H9 (cell line): ENCODE data around the gene PGBD1. TPM values are rescaled to one million over a fixed set of nuclear protein-coding genes. Genes with fewer than 3 reads are reported as not detected.

Source experiments
- DNase-seq: peaks from one replicate; pipeline ENCODE4 v3.0.0-alpha.2; 2017
- H2AFZ ChIP-seq: one replicate; pipeline ENCODE4 v1.6.1; 2013; ENCODE audit warnings: mild to moderate bottlenecking, low read length, control low read depth, moderate library complexity
- H2AK5ac ChIP-seq: 2 replicates; pipeline ENCODE4 v1.6.1; 2013; ENCODE audit warnings: low read length, control low read depth, mixed read lengths; ENCODE audit not compliant: insufficient read length
- H2BK120ac ChIP-seq: one replicate; pipeline ENCODE4 v1.6.1; 2013; ENCODE audit warnings: low read depth, mild to moderate bottlenecking, low read length, control low read depth, inconsistent platforms; ENCODE audit not compliant: poor library complexity, severe bottlenecking
- H2BK12ac ChIP-seq: 2 replicates; pipeline ENCODE4 v1.6.1; 2013; ENCODE audit warnings: low read length, control low read depth, mixed read lengths, low read depth; ENCODE audit not compliant: insufficient read length
- H2BK15ac ChIP-seq: 2 replicates; pipeline ENCODE4 v1.6.1; 2013; ENCODE audit warnings: low read depth, low read length, control low read depth
- H2BK20ac ChIP-seq: one replicate; pipeline ENCODE4 v1.6.1; 2013; ENCODE audit warnings: low read depth, mild to moderate bottlenecking, low read length, control low read depth, inconsistent platforms; ENCODE audit not compliant: poor library complexity, severe bottlenecking
- H2BK5ac ChIP-seq: 2 replicates; pipeline ENCODE4 v1.6.1; 2013; ENCODE audit warnings: low read length, control low read depth, mixed read lengths; ENCODE audit not compliant: insufficient read length
- H3K14ac ChIP-seq: 2 replicates; pipeline ENCODE4 v1.6.1; 2013; ENCODE audit warnings: low read length, control low read depth; ENCODE audit not compliant: insufficient read depth
- H3K18ac ChIP-seq: 2 replicates; pipeline ENCODE4 v1.6.1; 2013; ENCODE audit warnings: low read depth, mild to moderate bottlenecking, mixed read lengths, low read length, control low read depth; ENCODE audit not compliant: insufficient read length
- H3K23ac ChIP-seq: 2 replicates; pipeline ENCODE4 v1.6.1; 2013; ENCODE audit warnings: low read length, control low read depth, mixed read lengths, low read depth; ENCODE audit not compliant: insufficient read length
- H3K23me2 ChIP-seq: 2 replicates; pipeline ENCODE4 v1.6.1; 2013; ENCODE audit warnings: low read depth, mild to moderate bottlenecking, mixed read lengths, low read length, control low read depth; ENCODE audit not compliant: insufficient read length, poor library complexity, severe bottlenecking
- H3K27ac ChIP-seq: 2 replicates; pipeline ENCODE4 v1.5.1; 2013; ENCODE audit warnings: low read length, control low read depth, mixed read lengths, low read depth; ENCODE audit not compliant: insufficient read length
- H3K27me3 ChIP-seq: 2 replicates; pipeline ENCODE4 v1.6.1; 2013; ENCODE audit warnings: low read length, control low read depth, inconsistent platforms; ENCODE audit not compliant: insufficient read depth
- H3K4ac ChIP-seq: 2 replicates; pipeline ENCODE4 v1.6.1; 2013; ENCODE audit warnings: low read depth, mild to moderate bottlenecking, control low read depth, inconsistent platforms, low read length, moderate library complexity
- H3K4me1 ChIP-seq: 2 replicates; pipeline ENCODE4 v1.6.1; 2013; ENCODE audit warnings: low read length, control low read depth, inconsistent platforms; ENCODE audit not compliant: insufficient read depth
- H3K4me2 ChIP-seq: 2 replicates; pipeline ENCODE4 v1.6.1; 2013; ENCODE audit warnings: low read length, control low read depth, mixed read lengths; ENCODE audit not compliant: insufficient read length, insufficient read depth
- H3K56ac ChIP-seq: 2 replicates; pipeline ENCODE4 v1.6.1; 2013; ENCODE audit warnings: low read depth, mild to moderate bottlenecking, mixed read lengths, low read length, control low read depth; ENCODE audit not compliant: insufficient read length
- H3K79me1 ChIP-seq: 2 replicates; pipeline ENCODE4 v1.6.1; 2013; ENCODE audit warnings: low read depth, mild to moderate bottlenecking, moderate library complexity, low read length, control low read depth, inconsistent platforms; ENCODE audit not compliant: insufficient read depth, poor library complexity, severe bottlenecking
- H3K79me2 ChIP-seq: 2 replicates; pipeline ENCODE4 v1.6.1; 2013; ENCODE audit warnings: low read length, control low read depth, inconsistent platforms; ENCODE audit not compliant: insufficient read depth
- H3K9ac ChIP-seq: 2 replicates; pipeline ENCODE4 v1.6.1; 2013; ENCODE audit warnings: low read length, control low read depth, mixed read lengths; ENCODE audit not compliant: insufficient read length; ENCODE audit errors: extremely low read depth
- H3K9me3 ChIP-seq: one replicate; pipeline ENCODE4 v1.6.1; 2013; ENCODE audit warnings: low read depth, low read length, inconsistent platforms; ENCODE audit not compliant: control insufficient read depth
- H3T11ph ChIP-seq: one replicate; pipeline ENCODE4 v1.6.1; 2013; ENCODE audit warnings: mild to moderate bottlenecking, low read length, control low read depth, inconsistent platforms
- H4K20me1 ChIP-seq: one replicate; pipeline ENCODE4 v1.6.1; 2013; ENCODE audit not compliant: control insufficient read depth, insufficient read length, insufficient read depth
- H4K5ac ChIP-seq: 2 replicates; pipeline ENCODE4 v1.6.1; 2013; ENCODE audit warnings: low read depth, mild to moderate bottlenecking, mixed read lengths, low read length, control low read depth; ENCODE audit not compliant: insufficient read length
- H4K8ac ChIP-seq: replicated peaks from 2 replicates; pipeline ENCODE4 v1.6.1; 2013; ENCODE audit warnings: low read length, control low read depth, mixed read lengths, low read depth; ENCODE audit not compliant: insufficient read length
- H4K91ac ChIP-seq: 2 replicates; pipeline ENCODE4 v1.6.1; 2013; ENCODE audit warnings: low read depth, mild to moderate bottlenecking, moderate library complexity, mixed read lengths, low read length, control low read depth; ENCODE audit not compliant: insufficient read length
- H3K27ac Mint-ChIP-seq, 3 experiments: 2 replicates in 2 of 3; 3 replicates in 1 of 3; pipeline ENCODE4 v1.8.0; 2020 to 2021; ENCODE audit warnings: mixed read lengths in 3 of 3, mild to moderate bottlenecking in 1 of 3, moderate library complexity in 1 of 3
- H3K27me3 Mint-ChIP-seq: 2 replicates; pipeline ENCODE4 v1.8.0; 2021; ENCODE audit warnings: low read depth, mild to moderate bottlenecking, moderate library complexity, mixed read lengths
- H3K36me3 Mint-ChIP-seq, 3 experiments: 2 replicates in 2 of 3; 3 replicates in 1 of 3; pipeline ENCODE4 v1.8.0; 2020 to 2021; ENCODE audit warnings: low read depth in 3 of 3, mixed read lengths in 3 of 3; ENCODE audit not compliant: insufficient read depth in 1 of 3
- H3K4me1 Mint-ChIP-seq, 2 experiments: 2 replicates each; pipeline ENCODE4 v1.8.0; 2020; ENCODE audit warnings: mixed read lengths in 2 of 2
- H3K4me3 Mint-ChIP-seq, 2 experiments: 2 replicates in 1 of 2; 3 replicates in 1 of 2; pipeline ENCODE4 v1.8.0; 2020 to 2021; ENCODE audit warnings: mild to moderate bottlenecking in 2 of 2, mixed read lengths in 2 of 2, moderate library complexity in 1 of 2
- H3K9me3 Mint-ChIP-seq, 2 experiments: 2 replicates in 1 of 2; 3 replicates in 1 of 2; pipeline ENCODE4 v1.8.0; 2020; ENCODE audit warnings: mild to moderate bottlenecking in 2 of 2, mixed read lengths in 2 of 2, moderate library complexity in 1 of 2
- WGBS: extraction: QIAGEN DNeasy Blood & Tissue Kit; methylation state at CpG from one replicate; pipeline ENCODE4 v1.1.7; 2013; ENCODE audit warnings: missing lambda C conversion rate, low lambda C conversion rate, mixed read lengths; ENCODE audit not compliant: insufficient read length; ENCODE audit errors: extremely low coverage; 5-methylcytosine and 5-hydroxymethylcytosine counted together
- total RNA-seq: library from RNA; stranded (reverse); gene quantifications from 2 replicates; pipeline ENCODE4 v1.2.1, GENCODE V29; 2021
- TF ChIP-seq, protein P1 (sequence below): fragments of 200-600 bp; sonication (generic); conservative IDR thresholded peaks from 3 replicates; pipeline ENCODE4 v1.8.0; 2021; ENCODE audit warnings: antibody characterized with exemption, mild to moderate bottlenecking

Gene PGBD1
- total RNA-seq, 1 experiment from 2014 or later, result 10.1 TPM

DNA sequence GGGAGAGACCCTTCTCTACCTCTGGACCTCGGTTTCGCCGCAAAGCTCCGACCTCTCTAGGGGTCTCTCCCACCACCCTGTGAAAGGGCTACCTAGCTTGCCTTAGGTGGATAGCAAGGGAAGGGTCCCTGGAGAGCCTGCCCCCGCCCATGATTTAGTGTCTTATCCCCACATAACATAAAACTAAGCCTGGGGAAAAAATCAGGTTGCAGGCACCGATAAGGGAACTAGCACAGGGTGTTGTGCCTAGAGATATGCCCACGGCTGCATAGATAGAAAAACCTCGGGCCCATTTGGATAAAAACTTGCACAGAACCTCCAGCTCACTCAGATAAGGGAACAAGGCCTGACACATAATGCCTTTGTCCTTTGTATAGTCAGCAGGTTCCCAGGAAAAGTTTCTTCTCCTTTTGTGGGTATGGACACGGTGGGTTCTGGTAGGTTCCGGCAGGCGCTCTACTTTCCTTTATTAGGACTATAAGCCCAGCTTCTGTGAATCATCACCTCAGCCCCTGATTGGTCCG lies 53.7 kb downstream of the PGBD1 start:
- H3K9ac ChIP-seq, result peak overlapping the region; percentile 79
- peak overlapping the region; percentile 91 for H3K27ac ChIP-seq
- no peak overlapping the region for H3K56ac ChIP-seq
- Mint-ChIP-seq H3K4me3 (no peak overlapping the region), H3K27me3 (no peaks in the 10 kb centered on the region), H3K9me3 (peaks cover 0 to 4% of the 10 kb centered on the region in 2 experiments; a peak in 1 of 5 replicates), H3K4me1 (peaks cover 9 to 11% of the 10 kb centered on the region in 2 experiments; a peak in 3 of 4 replicates), H3K27ac (no peak overlapping the region; a peak in 1 of 7 replicates), H3K36me3 (no peaks in the 10 kb centered on the region; a peak in 2 of 7 replicates)
- H3K79me1 ChIP-seq, result no peaks in the 10 kb centered on the region
- H4K91ac ChIP-seq, result no peak overlapping the region
- no peak overlapping the region for H4K5ac ChIP-seq
- H3K4me1 ChIP-seq, result no peaks in the 10 kb centered on the region
- peaks cover 14% of the 10 kb centered on the region for H3K23me2 ChIP-seq
- no peak overlapping the region for H2BK15ac ChIP-seq
- no peak overlapping the region for H3K23ac ChIP-seq
- H2AFZ ChIP-seq, result no peak overlapping the region
- no peak overlapping the region for H2BK12ac ChIP-seq
- peak; percentile 97 for DNase-seq
- H3K4ac ChIP-seq, result peak overlapping the region; percentile 97; the same call in 1 of the 2 replicates
- H2AK5ac ChIP-seq, result no peak overlapping the region
- H3K14ac ChIP-seq, result peak overlapping the region; percentile 96
- no peaks in the 10 kb centered on the region for H3K9me3 ChIP-seq
- no peaks in the 10 kb centered on the region for H3K79me2 ChIP-seq
- no peak overlapping the region for H4K8ac ChIP-seq
- H3K18ac ChIP-seq, result peak overlapping the region; percentile 92
- no peaks in the 10 kb centered on the region for H3K27me3 ChIP-seq
- H2BK120ac ChIP-seq, result peak overlapping the region; percentile 87
- no peak overlapping the region for H2BK20ac ChIP-seq
- TF ChIP-seq, protein P1, sequence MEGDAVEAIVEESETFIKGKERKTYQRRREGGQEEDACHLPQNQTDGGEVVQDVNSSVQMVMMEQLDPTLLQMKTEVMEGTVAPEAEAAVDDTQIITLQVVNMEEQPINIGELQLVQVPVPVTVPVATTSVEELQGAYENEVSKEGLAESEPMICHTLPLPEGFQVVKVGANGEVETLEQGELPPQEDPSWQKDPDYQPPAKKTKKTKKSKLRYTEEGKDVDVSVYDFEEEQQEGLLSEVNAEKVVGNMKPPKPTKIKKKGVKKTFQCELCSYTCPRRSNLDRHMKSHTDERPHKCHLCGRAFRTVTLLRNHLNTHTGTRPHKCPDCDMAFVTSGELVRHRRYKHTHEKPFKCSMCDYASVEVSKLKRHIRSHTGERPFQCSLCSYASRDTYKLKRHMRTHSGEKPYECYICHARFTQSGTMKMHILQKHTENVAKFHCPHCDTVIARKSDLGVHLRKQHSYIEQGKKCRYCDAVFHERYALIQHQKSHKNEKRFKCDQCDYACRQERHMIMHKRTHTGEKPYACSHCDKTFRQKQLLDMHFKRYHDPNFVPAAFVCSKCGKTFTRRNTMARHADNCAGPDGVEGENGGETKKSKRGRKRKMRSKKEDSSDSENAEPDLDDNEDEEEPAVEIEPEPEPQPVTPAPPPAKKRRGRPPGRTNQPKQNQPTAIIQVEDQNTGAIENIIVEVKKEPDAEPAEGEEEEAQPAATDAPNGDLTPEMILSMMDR, result no peak
- no CpG with 5 or more reads among the region's 12 CpGs for WGBS
- H3K4me2 ChIP-seq, result peak overlapping the region; percentile 87
- peak overlapping the region; percentile 84 for H3T11ph ChIP-seq
- H4K20me1 ChIP-seq, result no peaks in the 10 kb centered on the region
- H2BK5ac ChIP-seq, result no peak overlapping the region
